Dermis microvascular lymphatic vessel endothelial cell (primary cell): ENCODE data around the gene GCNT1. TPM values are rescaled to one million over a fixed set of nuclear protein-coding genes. Genes with fewer than 3 reads are reported as not detected.
"Not testable (repeated sequence)": the region's sequence is repeated elsewhere in the genome, so short reads cannot be mapped to it uniquely, and the experiment has no call there.

Experiments used
- DNase-seq, 2 donors: peaks; one replicate each; pipeline versions ENCODE4 v3.0.0 to v3.0.0-alpha.2; 2010; ENCODE audit warnings: low read depth in 2 of 2
- total RNA-seq: library from RNA; depleted of rRNA; stranded (reverse); fragments of >200 nt; gene quantifications from 2 replicates; pipeline ENCODE4 v1.2.1, GENCODE V29; 2014

Gene GCNT1
- total RNA-seq, 1 donor from 2014 or later = 3.1 TPM

DNA sequence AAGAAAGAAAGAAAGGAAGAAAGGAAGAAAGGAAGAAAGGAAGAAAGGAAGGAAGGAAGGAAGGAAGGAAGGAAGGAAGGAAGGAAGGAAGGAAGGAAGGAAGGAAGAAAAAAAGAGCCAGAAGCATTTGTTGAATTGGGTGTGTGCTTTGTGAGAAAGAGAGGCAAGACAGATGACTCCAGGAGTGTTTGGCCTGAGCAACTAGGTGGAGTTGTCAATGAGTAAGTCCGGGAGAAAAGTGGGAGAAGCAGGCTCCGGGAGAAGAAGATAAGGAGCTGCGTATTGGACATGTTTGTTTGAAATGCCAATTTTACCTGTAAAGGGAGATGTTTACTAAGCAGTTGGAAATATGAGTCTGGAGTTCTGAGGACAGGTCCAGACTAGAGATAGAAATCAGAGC lies 15.1 kb upstream of the GCNT1 start:
- no peak for DNase-seq

DNA sequence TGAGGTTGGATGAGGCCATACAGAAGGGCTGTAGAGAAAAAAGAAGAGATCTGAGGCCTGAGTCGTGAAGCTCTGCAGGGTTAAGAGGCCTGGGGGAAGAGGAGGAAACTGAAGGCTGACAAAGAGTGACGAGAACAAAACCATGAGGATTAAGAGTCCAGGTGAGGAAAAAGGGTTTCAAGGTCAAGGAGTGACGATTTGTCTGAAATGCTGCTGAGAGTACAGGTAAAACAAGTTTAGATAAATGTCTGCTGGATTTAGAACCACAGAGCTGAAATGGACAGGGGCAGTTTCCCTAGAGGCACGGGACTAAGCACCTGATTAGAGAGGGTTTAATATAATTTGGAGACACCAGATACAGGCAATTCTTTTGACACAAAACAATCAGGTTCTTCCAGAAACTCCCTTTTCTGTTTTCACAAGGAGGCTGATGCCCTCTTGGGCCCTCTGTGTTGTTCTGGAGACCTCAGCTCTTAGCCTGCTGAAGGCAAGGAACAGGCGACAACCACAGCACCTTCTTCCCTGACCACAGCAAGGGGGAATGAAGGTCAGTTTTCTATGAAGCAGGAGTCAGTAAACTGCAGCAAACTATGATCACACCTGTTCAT lies 14.6 kb upstream of the GCNT1 start:
- DNase-seq = no peak

DNA sequence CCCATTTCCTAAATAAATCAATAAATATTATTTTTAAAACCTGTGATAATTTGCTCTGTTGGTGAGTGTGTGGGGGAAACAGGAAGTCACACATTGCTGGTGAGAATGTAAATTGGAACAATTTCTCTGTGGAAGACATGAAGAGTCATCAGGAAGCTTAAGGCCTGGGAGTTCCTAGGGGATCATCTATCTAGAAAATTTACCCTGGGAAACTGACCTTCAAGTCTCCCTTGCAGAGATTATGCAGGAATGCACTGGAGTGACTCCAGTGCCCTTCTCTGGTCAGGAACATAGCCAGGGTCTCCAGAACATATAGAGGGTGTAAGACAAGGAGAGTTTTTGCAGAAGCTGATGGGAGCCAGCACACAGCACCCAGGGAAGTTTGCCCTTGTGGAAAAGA lies 13.0 kb upstream of the GCNT1 start:
- peak in 1 of 2 donors; percentile 15 for DNase-seq

GRCh38 chr9:76448501-76448900 lies 10.5 kb upstream of the GCNT1 start:
- no peak for DNase-seq

GRCh38 chr9:76451234-76451633 lies 7.7 kb upstream of the GCNT1 start:
- DNase-seq = peak in 1 of 2 donors; percentile 7

DNA sequence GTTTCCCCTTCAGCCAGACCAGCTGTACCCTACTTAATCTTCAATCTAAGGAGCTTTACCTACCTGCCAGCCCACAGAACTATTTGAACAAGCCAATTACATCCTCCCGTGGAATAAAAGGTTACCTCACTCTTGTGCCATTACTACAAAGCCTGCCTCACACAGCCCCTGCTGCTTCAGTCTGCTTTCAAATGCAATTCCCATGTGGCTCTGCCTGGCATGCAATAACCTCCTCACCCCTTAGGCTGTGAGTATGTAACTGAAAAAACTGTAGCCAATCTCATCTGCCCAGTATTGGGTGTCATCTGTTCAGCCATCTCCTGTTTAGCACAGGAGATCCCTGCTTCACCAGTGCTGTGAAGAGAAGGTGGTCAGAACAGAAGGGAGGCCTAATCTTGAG lies 6.1 kb upstream of the GCNT1 start:
- no peak for DNase-seq

GRCh38 chr9:76453785-76454184 lies 5.2 kb upstream of the GCNT1 start:
- no peak for DNase-seq

GRCh38 chr9:76454311-76454710 lies 4.7 kb upstream of the GCNT1 start:
- DNase-seq = no peak

DNA sequence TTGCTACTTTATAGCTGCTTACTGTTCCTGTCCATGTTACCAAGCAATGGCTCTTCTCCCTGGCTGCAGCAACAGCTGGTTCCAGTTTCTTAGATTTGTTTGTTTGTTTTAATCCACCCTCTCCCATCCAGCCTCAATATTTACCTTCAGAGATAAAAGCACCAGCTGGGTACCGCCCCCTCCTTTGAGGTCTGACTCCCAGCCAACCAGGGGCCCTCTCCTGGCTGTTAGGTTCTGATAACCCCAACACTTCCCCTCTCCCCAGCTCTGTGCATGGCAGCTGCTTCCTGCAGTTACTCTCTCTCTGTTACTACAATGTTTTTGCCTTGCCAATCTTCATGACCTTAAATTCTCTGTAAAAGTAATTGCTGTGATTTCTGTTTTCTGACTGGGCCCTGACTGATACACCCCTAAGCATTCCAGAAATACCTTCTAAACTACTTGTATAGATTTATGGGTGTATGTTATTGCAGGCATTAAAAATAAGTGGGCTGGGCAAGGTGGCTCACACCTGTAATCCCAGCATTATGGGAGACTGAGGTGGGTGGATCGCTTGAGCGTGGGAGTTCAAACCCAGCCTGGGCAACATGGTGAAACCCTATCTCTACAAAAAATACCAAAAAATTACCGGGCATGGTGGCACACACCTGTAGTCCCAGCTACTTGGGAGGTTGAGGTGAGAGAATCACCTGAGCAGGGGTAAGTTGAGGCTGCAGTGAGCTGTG lies 2.6 kb upstream of the GCNT1 start:
- DNase-seq = peak; percentile 90 to 98

GRCh38 chr9:76459694-76460635 lies 983 bp downstream of the GCNT1 start:
- DNase-seq = peak in 1 of 2 donors; percentile 43

DNA sequence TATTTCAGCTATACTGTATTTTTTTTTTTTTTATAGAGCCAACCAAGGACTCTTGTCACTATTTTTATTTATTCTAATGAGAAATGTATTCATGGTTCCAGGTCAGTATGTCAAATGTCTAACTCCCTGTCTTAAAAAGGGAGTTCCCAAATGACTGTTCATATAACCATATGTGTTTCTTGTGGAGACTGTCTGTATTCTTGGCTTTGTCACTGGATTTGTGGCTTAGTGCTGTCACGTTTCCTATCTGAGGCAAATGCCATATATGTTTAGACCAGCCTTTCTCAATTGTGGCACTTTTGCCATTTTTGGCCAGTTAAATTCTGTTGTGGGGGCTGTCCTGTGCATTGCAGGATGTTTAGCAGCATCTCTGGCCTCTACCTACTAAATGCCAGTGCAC lies 3.1 kb downstream of the GCNT1 start:
- no peak for DNase-seq

DNA sequence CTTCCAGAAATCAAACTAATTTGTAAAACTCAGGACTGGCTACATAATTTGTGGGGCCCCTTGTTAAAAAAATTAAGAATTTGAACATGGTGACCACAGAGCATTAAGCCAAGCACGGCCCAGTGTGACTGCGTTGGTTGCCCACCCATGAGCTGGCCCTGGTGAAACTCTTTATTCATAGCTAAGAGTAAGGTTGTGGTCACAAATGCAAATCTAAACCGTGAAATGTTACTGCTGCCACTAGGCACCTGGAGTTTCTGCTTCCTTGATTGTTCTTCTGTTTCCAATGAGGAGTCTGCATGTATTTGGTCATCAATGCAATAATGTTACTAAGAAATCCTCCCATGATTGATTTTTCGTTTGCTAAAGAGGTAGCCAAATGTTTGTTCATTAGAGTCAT lies 4.2 kb downstream of the GCNT1 start:
- DNase-seq = no peak

DNA sequence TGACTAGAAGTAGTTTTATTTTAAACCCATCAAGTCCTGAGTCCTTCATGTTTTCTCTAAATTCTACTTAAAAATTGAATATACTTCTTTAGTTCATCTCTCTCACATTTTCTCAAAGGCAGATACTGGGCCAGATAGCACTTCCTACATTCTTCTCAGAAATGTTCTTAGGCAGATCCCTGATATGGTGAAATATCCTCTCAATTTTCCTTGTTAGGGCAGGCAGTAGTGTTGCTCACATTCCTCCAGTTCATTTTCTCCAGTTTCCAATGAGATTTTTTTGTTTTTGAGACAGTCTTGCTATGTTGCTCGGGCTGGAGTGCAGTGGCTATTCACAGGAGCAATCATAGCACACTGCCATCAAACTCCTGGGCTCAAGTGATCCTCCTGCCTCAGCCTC lies 5.7 kb downstream of the GCNT1 start:
- DNase-seq = no peak

DNA sequence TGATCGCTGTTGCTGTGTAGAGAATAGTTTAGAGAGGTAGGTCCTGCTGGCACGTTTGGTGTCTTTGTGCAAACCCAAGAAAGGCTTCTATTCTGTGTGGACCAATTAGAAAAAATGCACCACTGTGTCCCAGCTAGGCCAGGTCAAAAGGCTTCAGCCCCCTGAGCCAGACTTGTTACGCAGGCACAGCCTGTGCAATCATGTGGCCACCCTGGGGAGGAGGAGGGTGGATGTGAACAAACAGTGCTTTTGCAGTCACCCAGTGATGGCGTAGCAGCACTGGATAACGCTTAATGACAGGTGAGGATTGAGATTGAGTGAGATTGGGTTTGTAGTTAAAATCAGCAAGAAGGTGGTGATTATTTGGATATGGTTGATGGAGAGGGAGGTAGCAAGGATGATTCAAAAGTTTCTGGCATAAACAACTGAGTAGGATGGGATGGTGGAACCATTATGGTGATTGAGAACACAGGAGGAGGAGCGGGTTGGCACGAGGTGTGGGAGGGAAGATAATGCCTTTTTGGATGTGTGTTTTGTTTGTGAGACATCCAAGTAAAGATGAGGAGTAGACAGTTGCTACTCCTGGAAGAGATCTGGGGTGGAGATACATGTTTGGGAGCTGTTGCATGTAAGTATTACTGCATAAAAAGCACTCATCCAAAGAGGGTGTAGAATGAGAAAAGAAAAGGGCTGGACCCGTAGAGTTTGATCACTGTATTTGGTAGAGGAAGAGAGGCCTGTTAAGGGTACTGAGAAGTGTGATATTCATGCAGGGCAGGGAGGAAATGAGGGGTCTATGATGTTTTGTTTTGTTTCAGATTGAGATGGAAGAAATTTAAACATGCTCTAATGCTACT lies 6.7 kb downstream of the GCNT1 start:
- DNase-seq = no peak

DNA sequence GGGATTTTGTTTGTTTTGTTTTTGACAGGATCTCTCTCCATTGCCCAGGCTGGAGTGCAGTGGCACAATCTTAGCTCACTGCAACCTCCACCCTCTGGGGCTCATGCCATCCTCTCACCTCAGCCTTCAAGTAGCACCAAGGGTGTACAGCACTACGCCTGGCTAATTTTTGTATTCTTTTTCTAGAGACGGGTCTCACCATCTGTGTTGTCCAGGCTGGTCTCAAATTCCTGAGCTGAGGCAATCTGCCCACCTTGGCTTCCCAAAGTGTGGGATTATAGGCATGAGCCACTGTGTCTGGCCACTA lies 7.3 kb downstream of the GCNT1 start:
- DNase-seq = no peak

GRCh38 chr9:76474419-76474818 lies 15.4 kb downstream of the GCNT1 start:
- no peak for DNase-seq

- DNase-seq = no peak
Observed at GRCh38 chr9:76475686-76476085, 16.7 kb downstream of the GCNT1 start.

- not testable (repeated sequence) for DNase-seq
Observed at GRCh38 chr9:76477818-76478217, 18.8 kb downstream of the GCNT1 start.

DNA sequence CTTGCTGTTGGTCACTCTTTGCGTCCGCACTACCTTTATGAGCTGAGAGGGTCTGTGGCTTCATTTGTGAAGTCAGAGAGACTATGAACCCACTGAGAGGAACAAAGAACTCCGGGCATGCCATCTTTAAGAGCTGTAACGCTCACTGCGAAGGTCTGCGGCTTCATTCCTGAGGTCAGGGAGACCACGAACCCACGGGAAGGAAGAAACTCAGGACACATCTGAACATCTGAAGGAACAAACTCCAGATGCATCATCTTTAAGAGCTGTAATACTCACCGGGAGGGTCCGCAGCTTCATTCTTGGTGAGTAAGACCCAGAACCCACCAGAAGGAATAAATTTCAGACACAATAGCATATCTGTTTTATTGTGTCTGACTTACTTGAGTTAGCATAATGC lies 19.2 kb downstream of the GCNT1 start:
- no peak for DNase-seq

- DNase-seq = not testable (repeated sequence)
Observed at GRCh38 chr9:76479337-76479736, 20.4 kb downstream of the GCNT1 start.

DNA sequence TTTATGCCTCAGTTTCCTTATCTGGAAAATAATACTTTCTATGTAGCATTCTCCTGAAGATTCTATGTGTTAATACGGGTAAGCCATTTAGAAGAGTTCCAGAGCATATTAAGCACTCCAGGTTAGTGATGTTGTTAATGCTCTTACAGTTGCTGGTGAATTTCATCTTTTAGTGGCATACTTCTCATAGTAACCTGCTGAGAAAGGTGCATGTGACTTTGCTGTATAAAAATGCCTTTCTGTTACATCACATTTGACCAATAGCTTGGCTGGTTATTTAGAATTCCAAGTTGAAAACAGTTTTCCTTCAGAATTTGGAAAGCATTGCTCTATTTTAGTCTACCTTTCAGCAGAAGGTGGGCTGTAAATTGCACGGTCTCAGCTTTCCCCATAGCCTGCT lies 27.2 kb downstream of the GCNT1 start:
- DNase-seq = no peak
